Retina (tissue), 1 donor: ENCODE data around the gene MLXIP.
A peak's percentile ranks its signal among the peaks of the same experiment; 100 is the strongest.
"Not testable (repeated sequence)": the region's sequence is repeated elsewhere in the genome, so short reads cannot be mapped to it uniquely, and the experiment has no call there.

Experiments
- DNase-seq: peaks from one replicate; pipeline ENCODE4 v3.0.0-alpha.2; 2016

MLXIP gene

GRCh38 chr12:122158700-122159285 is 80.2 kb downstream of the MLXIP start:
- DNase-seq, result no peak

DNA sequence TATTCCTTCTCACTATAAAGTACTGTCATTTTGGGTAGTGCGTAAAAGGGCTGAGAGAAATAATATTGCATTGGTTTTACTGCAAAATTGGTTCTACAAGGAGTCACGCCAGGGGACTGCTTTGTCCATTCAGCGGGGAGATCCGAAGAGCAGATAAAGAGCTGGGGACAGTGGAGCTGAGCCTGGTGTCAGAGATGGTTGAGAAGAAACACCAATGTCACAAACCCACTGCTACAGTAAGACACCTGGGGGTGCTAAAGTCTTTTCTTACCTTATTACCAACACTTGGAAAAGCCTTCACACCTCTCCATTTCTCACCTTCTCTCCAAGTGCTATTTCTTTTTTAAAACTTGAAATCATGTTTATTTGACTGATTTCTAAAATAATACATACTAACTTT is 81.3 kb downstream of the MLXIP start:
- no peak for DNase-seq

- DNase-seq, result no peak
These were observed 82.2 kb downstream of the MLXIP start for GRCh38 chr12:122160761-122161160.

DNA sequence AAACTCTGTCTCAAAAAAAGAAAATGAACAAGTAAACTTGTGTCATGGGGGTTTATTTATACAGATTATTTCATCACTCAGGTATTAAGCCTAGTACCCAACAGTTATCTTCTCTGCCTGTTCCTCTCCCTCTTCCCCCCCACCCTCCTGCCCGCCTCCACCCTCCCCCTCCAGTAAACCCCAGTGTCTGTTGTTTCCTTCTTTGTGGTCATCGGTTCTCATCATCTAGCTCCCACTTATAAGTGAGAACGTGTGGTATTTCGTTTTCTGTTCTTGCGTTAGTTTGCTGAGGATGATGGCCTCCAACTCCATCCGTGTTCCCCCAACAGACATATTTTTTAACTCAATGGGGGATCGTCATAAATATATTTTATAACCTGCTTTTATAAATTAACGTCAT is 83.1 kb downstream of the MLXIP start:
- no peak for DNase-seq

DNA sequence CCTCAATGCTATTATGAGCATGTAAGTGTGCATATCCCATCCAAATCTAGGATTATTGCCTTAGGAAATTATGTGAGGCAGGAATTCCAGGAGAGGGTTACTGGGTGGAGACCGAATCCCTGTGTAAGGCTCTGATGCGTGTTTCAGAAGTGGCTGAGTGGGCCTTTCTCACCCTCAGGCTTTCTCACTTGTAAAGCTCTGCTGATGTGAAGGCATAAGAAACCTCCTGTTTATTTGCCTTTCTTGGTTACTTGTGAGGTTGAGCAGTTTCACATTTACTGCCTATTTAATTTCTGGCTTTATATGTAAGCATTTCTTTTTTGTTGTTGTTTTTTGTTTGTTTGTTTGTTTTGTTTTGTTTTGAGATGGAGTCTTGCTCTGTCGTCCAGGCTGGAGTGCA is 84.4 kb downstream of the MLXIP start:
- no peak for DNase-seq

- DNase-seq, result peak; percentile 22
These were observed 88.1 kb downstream of the MLXIP start for GRCh38 chr12:122166422-122167349.

DNA sequence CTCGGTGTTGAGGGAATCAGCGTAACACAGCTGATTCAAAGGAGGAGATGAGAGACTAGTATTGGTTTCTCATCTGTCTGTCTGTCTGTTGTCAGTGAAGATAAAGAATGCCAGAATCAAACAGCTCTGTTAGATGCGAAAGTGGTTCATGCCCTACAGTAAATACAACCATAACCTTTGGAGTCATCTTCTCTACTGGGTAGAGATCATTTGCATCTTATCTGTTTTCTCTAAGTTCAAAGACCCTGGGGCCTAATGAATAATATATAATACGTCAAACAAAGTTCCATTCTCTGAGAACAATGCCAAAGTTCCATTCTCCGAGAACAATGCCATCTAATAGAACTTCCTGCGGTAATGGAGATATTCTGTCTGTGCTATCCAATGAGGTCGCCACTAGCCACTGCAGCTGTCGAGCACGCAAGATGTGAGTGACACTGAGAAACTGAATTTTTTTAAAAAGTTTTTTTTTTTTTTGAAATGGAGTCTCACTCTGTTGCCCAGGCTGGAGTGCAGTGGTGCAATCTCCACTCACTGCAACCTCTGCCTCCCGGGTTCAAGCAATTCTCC is 88.9 kb downstream of the MLXIP start:
- no peak for DNase-seq

GRCh38 chr12:122168492-122168891 is 89.9 kb downstream of the MLXIP start:
- DNase-seq, result no peak

DNA sequence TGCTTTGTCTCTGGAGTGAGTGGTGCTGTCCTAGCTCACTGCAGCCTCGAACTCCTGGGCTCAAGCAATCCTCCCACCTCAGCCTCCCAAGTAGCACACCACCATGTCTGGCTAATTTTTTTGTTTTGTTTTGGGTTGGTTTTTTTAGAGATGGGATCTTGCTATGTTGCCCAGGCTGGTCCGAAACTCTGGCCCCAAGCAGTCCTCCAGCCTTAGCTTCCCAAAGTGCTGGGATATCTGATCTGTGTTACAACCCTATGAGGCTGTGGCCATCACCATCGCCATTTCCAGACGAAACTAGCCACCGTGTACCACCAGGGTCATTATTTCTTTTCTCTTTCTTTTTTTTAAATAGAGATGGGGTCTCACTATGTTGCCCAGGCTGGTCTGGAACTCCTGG is 92.8 kb downstream of the MLXIP start:
- DNase-seq, result no peak

DNA sequence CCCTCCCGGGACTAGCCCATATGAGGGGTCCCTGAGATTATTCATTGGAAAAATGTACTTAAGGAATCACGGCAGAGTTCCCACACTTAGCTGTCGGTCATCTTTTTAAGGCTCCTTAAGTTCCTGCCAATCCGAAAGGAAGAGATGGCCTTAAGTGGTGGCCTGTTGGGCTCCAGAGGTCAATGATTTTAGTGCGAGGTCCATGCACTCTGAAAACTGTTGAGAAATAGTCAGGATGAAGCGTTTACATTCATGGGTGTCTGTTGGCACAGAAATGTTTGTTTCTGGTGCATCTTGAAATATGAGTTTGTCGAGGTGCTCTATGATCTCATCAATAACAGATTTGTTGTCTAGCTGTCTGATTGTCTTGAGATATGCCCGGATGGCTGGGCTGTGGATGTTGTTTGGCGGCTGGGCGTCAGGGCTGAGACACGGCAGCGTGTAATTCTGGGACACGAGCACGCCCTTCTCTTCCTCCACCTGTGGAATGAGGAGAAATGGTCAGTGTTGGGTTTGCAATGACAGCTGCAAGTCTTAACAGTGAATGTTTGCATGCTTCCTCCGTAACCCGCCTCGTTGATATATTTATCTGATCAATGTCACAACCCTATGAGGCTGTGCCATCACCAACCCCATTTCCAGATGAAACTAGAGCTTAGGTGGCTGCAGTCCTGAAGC is 93.8 kb downstream of the MLXIP start:
- DNase-seq, result no peak

GRCh38 chr12:122174155-122174845 is 95.7 kb downstream of the MLXIP start, which contains the start of gene IL31:
IL31 (minus strand) TSS chr12:122174221; CDS start chr12:122174172, 49 bp downstream.
- DNase-seq, result no peak

DNA sequence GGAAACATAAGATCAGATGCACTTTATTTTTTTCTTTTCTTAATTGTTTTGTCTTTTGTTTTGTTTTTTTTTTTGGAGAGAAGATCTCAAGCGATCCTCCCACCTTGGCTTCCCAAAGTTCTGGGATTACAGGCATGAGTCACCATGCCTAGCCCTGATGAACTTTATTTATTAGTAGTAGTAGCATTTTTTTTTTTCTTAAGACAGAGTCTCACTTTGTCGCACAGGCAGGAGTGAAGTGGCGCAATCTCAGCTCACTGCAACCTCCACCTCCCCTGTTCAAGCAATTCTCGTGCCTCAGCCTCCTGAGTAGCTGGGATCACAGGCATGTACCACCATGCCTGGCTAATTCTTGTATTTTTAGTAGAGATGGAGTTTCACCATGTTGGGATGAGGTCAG is 97.9 kb downstream of the MLXIP start:
- DNase-seq, result not testable (repeated sequence)

DNA sequence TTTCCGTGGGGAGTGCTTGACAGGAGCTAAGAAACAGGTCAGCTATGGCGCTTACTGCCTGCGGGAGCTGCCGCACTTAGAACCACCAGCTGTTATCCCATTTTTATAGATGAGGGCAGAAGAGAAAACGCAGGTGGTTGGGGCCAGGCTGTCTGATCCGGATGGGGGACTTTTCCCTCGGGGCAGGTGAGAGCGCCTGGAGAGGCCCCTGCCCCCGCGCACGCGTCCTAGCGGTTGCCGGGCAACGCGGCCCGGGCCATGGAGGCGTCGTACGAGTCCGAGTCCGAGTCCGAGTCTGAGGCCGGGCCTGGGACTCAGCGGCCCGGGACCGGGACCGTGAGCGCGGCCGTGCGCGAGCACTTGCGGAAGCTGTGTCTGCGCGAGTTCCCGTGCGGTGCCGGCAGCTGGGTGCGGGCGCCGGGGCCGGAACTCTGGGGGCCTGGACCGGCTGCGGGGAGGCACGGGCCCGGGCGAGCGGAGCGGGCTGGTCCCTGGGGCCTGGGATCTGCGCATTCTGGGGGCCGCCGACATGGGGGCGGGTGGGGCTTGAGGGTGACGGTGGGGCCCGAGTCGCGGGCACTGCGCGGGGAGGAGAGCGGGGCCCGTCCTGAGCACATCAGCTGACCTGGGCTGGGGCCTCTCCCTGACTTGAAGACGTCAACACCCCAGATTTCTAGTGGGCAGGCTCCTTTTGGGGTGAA is 104.5 kb downstream of the MLXIP start, which contains the start of gene LRRC43:
TSS of gene LRRC43 (plus strand) at position 237 of the 701 bp plus-strand sequence. CDS start at position 259, 22 bp downstream.
- peak; percentile 80 for DNase-seq

DNA sequence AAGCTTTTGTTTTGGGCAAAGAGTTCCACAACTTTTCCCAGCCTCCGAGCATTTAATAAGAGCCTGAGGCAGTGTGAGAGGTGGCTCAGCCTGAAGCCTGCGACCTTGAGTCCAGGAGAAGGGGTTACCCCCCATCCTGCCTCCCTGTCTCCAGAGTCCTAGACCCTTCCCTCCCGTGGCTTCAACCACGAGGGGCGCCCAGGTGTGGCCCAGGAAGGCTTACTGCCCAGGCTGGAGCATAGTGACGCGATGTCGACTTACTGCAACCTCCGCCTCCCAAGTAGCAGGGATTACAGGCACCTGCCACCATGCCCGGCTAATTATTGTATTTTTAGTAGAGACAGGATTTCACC is 105.0 kb downstream of the MLXIP start:
- peak; percentile 40 for DNase-seq

GRCh38 chr12:122184517-122184916 is 106.0 kb downstream of the MLXIP start:
- no peak for DNase-seq

GRCh38 chr12:122185079-122185478 is 106.5 kb downstream of the MLXIP start:
- no peak for DNase-seq

- no peak for DNase-seq
These were observed 107.0 kb downstream of the MLXIP start for GRCh38 chr12:122185494-122186082.

DNA sequence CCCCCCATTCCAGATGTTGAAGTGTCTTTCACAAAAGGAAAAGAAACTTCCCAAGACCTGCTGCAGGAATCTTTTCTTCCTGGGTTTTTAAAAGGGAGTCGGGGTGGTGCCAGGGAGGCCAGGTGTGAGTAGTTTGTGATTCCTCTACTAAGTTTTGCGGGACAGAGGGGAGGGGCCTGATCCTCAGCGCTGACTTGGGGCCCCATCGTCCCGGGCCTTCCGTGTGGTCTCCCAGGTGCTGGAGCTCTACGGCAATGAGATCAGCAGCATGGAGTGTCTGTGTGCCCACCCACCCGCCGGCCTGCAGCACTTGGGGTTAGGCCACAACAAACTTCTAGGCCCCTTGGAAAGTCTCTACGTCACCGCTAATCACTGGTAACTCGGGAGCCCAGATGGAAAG is 108.9 kb downstream of the MLXIP start:
- no peak for DNase-seq

DNA sequence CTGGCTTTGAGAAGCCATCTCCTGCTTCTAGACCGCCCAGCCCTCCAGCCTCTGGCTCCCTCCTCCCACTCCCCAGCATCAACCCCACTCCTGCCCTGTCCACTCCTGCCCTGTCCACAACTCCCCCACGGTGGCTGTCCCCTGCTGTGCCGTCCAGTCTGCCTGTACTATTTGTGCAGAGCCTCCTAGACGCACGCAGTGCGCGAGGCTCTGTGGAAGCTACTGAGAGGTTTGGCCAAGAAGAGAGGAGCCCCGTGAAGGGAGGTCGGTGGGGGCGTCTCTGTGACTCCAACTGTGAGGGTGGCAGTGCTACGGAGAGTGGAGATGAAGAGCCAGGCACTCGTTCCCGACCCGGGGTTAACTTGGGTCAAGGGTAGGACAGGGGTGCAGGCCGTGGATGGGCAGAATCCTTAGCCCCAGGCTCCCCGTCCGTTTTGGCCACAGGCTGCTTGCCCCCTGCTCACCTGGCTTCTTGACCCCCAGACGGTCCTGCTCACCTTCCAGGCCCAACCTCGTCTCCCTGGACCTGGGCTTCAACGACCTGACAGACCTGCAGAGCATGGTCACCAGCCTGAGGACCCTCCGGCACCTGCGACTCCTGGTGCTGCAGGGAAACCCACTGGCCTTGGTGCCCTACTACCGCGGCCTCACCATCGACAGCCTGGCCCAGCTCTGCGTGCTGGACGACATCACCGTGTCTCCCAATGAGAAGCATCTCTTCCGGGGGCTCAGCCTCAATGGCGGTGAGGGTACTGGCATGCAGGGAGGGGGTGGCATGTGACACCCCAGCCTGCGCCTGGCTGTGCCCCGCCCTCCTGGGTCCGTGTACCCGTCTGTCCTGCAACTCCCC is 111.3 kb downstream of the MLXIP start:
- DNase-seq, result no peak

- peak; percentile 40 for DNase-seq
These were observed 112.5 kb downstream of the MLXIP start for GRCh38 chr12:122190842-122191668.
